Mucosa of stomach (tissue), 1 donor: ENCODE results near the gene LRRD1.
"Not testable (repeated sequence)": the region's sequence is repeated elsewhere in the genome, so short reads cannot be mapped to it uniquely, and the experiment has no call there.

ENCODE experiments used
- H3K27me3 ChIP-seq: one replicate; pipeline ENCODE4 v1.7.0; 2013; ENCODE audit warnings: mild to moderate bottlenecking, low read length; ENCODE audit not compliant: control insufficient read depth, insufficient read depth
- H3K36me3 ChIP-seq: one replicate; pipeline ENCODE4 v1.7.0; 2013; ENCODE audit warnings: low read length; ENCODE audit not compliant: control insufficient read depth, insufficient read depth
- H3K4me1 ChIP-seq: one replicate; pipeline ENCODE4 v1.7.0; 2013; ENCODE audit warnings: mild to moderate bottlenecking, low read length; ENCODE audit not compliant: control insufficient read depth, insufficient read depth
- H3K4me3 ChIP-seq: one replicate; pipeline ENCODE4 v1.7.0; 2013; ENCODE audit warnings: low read length
- H3K9ac ChIP-seq: one replicate; pipeline ENCODE4 v1.7.0; 2013; ENCODE audit warnings: mild to moderate bottlenecking, low read length, moderate library complexity
- H3K9me3 ChIP-seq: one replicate; pipeline ENCODE4 v1.7.0; 2013; ENCODE audit warnings: mild to moderate bottlenecking, low read length, moderate library complexity; ENCODE audit not compliant: control insufficient read depth
- donor health status: Pancreatic carcinoma.

LRRD1 gene

DNA sequence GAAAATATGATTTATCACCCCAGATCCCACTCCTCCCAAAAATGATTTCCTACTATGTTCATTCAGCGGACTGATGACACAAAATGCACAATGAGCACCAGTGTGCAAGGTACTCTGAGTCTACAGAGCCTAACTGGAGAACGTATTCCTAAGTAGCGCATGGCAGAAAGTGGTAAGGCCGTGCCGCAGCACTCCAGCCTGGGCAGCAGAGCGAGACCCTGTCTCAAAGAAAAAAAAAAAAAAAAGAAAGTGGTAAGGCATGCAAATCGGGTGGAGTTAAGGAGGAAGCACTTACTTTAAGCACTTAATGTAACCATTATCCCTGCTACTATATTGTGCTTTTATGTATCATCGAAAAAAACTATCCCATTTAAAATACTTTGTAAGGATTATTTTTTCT, 70.1 kb downstream of the LRRD1 start:
- Histone ChIP-seq H3K9ac (no peak overlapping the region), H3K4me1 (no peaks in the 10 kb centered on the region), H3K4me3 (no peak overlapping the region), H3K27me3 (no peaks in the 10 kb centered on the region), H3K9me3 (no peaks in the 10 kb centered on the region), H3K36me3 (no peaks in the 10 kb centered on the region)

DNA sequence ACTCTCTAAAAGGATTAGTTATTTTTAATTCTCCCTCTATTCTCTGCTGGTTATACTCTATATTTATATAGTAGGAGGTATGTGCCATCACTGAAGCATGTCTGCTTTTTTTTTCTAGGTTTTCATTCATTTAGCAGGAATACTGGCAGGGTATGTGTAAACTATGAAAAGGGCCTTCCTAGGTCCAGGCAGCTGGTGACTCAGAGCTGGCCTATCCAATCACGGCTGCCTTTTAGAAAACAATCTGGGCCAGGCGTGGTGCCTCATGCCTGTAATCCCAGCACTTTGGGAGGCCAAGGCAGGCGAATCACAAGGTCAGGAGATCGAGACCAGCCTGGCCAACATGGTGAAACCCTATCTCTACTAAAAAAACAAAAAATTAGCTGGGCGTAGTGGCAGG, 76.1 kb downstream of the LRRD1 start:
- not testable (repeated sequence) for H3K9me3 ChIP-seq, H3K27me3 ChIP-seq, H3K9ac ChIP-seq, H3K4me1 ChIP-seq, H3K36me3 ChIP-seq, H3K4me3 ChIP-seq

DNA sequence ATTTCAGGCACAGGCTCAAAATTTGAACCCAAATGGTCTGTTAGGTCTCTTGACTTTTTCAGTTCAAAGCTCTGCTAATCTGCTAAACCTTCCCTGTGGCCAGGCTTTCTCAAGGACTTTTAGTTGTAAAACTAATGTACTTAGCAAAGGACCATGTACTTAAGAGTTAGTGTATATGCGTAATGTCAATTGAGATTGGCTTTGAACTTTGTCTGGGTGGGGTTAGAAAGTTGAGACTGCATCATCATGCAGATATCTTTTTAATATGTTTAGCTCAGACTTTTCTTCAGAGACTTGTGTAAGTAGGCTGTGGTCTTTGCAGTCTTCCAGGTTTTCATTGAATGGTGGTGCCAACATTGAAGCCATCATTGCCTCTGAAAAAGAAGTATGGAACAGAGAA, 78.4 kb downstream of the LRRD1 start:
- no peaks in the 10 kb centered on the region for H3K4me1 ChIP-seq
- no peaks in the 10 kb centered on the region for H3K36me3 ChIP-seq
- no peak overlapping the region for H3K4me3 ChIP-seq
- H3K9ac ChIP-seq, result no peak overlapping the region
- H3K27me3 ChIP-seq, result no peaks in the 10 kb centered on the region
- H3K9me3 ChIP-seq, result no peaks in the 10 kb centered on the region

DNA sequence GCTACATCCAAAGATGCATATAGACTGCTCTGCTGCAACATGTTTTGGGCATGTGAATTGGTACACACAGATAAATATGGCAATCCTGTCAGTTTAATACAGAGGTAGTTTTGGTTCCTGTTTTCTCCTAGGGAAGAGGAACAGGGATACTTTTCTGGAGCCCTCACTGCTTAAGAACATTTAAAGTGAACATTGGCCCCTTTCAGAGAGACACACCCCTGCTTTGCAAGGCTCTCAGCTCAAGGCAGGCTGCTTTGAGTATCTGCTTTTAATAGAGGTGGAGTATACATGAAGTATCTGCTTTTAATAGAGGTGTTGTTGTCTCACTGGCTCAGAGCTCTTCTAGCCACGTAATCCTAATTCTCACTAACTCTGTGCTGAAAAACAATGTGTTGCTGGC, 83.6 kb downstream of the LRRD1 start:
- Histone ChIP-seq H3K4me3 (no peak overlapping the region), H3K9ac (no peak overlapping the region), H3K9me3 (no peaks in the 10 kb centered on the region), H3K36me3 (no peaks in the 10 kb centered on the region), H3K27me3 (no peaks in the 10 kb centered on the region), H3K4me1 (no peaks in the 10 kb centered on the region)
